GM19463 (cell line): Measurements from ENCODE around the gene PPM1B.
"Not testable (repeated sequence)": the region's sequence is repeated elsewhere in the genome, so short reads cannot be mapped to it uniquely, and the experiment has no call there.

Source experiments
- ATAC-seq: cut with Tn5 transposase; IDR thresholded peaks from one replicate; pipeline ENCODE4 v1.9.1; 2021; ENCODE audit warnings: mild to moderate bottlenecking, moderate library complexity; ENCODE audit not compliant: unreplicated experiment

PPM1B gene

DNA sequence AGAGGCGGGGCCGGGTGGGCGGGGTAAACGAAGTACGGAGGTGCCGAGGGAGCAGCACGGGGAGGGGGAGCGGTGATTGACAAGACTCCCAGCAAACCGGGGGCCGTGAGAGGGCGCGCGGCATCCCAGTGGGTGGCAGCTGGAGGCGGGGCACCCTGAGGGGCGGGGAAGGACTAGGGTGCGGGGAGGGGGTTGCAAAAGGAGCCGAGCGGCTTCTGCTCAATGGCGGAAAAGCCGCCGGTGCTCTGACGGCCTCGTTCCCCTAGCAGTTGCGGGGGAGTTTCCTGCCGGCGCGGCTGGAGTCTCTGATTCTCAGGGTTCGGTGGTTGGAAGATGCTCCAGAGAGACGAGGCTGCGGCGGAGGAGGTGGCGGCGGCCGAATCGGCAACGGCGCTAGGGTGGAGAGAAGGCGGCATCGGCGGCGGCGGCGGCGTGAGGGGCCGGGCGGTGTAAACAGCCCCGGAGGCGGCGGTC is at the start of gene PPM1B:
Gene PPM1B, plus strand, starts transcription at position 195 of the 474 bp plus-strand sequence. CDS start 32,325 bp downstream, outside the sequence.
- peak; percentile 71 for ATAC-seq

DNA sequence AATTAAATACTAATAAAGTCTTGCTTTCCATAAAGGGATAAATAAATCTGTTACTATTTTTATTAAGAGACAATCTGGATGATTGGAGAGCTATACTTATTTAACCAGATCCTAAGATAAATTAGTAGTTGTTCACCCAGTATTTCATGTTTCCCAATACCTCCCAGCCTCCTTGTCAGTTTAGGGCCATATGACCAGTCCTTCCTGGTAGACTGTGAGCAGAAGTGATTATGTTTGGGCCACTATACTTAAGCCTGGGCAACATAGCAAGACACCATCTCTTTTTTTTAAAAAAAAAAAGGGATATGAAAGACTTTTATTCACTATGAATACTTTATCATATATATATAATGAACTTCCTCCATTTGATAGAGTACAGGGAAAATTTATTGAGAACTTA is 48.8 kb upstream of the PPM1B start:
- ATAC-seq: no peak

- ATAC-seq: no peak
These were observed 48.2 kb upstream of the PPM1B start for GRCh38 chr2:44120428-44120827.

DNA sequence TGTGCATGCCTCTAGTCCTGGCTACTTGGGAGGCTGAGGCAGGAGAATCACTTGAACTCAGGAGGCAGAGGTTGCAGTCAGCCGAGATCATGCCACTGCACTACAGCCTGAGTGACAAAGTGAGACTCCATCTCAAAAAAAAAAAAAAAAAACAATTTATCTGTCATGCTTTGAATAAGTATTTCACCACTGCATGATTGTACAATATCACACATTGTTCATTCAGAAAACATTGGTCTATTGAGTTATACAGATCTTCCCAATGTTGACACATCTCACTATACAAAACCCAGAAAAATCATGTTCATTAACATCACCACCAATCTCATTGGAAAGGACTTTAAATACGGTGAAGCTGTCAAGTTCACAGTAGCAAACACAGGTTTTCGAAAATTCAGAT is 46.8 kb upstream of the PPM1B start:
- no peak for ATAC-seq

DNA sequence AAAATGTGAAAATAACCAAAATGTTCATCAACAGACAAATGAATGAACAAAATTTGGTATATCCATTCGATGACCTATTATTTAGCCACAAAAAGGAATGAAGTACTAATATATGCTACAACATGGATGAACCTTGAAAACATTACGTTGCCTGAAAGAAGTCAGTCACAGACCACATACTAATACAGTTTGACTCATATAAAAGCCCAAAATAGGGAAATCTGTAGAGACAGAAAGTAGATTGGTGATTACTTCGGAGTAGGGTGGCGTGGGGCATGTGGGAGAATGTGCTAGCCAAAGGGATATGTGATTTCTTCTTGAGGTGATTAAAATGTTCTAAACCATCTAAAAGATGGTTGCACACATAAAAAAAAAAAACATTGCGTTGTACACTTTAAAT is 44.2 kb upstream of the PPM1B start:
- no peak for ATAC-seq

DNA sequence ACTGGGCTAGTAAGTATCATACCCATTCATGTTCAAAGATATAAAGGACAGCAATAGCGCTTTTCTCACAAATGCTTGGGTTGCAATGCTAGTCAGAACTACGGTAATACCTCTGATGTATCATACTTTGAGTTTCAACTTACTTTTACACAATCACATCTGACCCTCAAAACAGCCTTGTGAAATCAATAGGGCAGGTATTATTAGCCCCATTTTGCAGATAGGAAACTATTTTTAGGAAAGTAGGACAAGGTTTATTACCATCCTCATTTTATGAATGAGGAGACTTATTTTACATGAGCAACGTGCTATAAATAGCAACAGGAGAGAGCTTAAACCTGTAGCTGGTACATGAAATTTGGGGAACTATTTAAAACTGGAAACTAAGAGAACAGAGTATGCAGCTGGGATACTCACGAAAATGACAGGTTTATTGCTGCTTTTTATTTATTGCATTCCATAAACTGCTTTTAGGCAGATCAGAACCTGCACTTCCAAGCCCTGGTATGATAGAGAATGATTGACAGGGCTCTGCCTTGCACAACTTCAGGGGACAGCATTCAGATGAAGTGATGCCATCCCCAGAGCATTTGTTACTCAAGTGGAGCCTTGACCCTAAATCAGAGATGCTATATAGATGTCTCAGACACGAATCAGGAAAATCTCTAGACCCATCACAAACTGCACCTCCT is 42.4 kb upstream of the PPM1B start:
- ATAC-seq: no peak

DNA sequence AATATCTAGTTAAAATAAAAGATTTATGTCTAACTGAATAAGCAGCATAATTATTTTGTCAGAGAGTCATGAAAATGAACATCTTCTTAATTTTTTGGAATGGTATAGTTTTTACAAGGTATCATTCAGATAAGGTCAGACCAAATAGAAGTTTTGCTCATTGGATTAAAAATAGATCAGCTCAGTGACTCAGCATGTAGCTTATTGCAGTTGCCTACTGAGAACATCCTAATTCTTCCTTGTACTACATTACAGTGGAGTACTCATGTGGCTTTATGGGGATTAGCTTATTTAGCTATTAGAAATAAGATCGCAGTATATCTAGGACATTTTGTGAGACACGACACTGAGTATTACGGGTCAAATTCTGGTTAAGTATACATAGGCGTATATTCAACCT is 38.2 kb upstream of the PPM1B start:
- ATAC-seq: no peak

GRCh38 chr2:44131177-44131576 is 37.5 kb upstream of the PPM1B start:
- ATAC-seq: no peak

DNA sequence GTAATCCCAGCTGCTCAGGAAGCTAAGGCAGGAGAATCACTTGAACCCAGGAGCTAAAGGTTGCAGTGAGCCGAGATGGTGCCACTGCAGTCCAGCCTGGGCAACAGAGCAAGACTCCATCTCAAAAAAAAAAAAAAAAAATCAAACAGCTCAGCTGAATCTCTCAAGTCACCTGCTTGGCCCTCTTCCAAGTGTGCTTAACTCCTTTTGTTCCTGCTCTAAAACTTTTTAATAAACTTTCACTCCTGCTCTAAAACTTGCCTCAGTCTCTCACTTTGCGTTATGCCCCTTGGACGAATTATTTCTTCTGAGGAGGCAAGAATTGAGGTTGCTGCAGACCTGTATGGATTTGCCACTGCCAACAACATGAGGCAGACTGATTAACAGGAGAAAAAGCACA is 35.1 kb upstream of the PPM1B start:
- not testable (repeated sequence) for ATAC-seq

- no peak for ATAC-seq
These were observed 33.8 kb upstream of the PPM1B start for GRCh38 chr2:44134848-44135247.

DNA sequence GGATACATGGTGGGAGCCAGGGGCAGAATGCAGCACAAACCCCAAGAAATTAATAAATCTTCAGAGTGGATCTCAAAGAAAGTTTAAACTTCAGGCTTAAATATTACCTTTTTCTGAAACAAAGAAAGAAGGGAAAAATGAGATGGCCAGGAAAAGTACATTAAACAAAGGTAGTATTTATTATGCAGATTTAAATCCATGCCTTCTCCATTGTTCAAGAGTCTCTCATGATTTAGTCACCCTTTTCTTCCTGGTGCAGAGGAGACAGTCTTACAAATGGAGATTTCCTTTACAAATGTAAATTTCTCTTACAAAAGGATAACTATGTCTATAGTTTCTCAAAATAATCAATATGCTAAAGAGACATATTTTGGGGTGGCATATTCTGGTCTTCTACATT is 33.4 kb upstream of the PPM1B start:
- no peak for ATAC-seq

DNA sequence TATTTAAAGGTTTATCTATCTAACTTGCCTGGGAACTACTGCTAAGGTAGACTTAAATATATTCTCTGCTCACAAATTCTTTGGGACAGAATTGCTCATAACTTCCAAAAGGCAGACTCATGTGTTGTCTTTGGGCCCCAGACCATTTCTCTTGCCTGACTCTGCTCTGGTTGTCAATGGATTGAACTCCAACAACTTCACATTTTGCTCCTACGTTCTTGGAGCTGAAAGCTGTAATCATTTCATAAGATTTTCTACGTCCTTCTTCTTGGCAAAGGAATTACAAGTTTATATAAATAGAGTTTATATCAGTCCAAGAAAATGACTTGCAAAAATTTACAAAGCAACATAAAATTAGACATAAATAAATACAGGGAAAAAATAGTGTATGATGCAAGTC is 32.9 kb upstream of the PPM1B start:
- no peak for ATAC-seq

GRCh38 chr2:44136252-44136651 is 32.4 kb upstream of the PPM1B start:
- ATAC-seq: no peak

GRCh38 chr2:44137048-44137447 is 31.6 kb upstream of the PPM1B start:
- ATAC-seq: no peak

GRCh38 chr2:44137872-44138551 is 30.7 kb upstream of the PPM1B start:
- ATAC-seq: no peak

GRCh38 chr2:44139741-44140140 is 28.9 kb upstream of the PPM1B start:
- ATAC-seq: no peak

GRCh38 chr2:44142306-44142705 is 26.4 kb upstream of the PPM1B start:
- no peak for ATAC-seq

DNA sequence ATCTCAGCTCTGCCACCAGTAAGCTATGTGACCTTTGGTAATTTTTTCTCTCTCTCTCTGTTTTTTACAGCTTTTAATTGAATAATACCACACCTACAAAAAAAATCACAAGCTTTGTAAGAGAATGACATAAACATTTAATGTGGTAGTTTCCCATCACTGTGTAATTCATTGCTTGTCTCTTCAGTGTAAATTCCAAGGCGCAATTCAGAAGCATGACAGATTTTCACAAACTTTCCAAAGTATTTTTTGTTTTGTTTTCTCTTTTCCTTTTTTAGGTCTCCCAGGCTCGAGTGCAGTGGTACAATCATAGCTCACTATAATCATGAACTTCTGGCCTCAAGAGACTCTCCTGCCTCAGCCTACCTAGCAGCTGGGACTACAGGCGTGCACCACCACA is 25.0 kb upstream of the PPM1B start:
- ATAC-seq: no peak

DNA sequence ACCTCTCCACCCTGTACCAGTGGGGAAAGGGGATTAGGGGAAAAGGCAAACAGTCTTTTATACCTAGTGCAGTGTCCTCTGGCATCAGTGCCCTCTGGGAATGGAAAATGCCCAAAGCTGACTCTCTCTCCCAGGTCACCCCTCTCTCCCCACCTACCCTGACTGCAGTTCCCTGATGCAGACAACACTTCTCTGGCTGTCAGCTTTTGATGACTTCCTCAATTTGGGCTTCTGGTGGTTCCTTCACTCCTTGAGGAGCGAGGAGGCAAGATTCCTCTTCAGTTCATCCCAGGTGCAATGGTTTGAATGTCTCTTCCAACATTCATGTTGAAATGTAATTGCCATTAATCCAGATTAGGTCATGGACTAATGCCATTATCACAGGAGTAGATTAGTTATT is 19.7 kb upstream of the PPM1B start:
- ATAC-seq: no peak

- no peak for ATAC-seq
These were observed 18.2 kb upstream of the PPM1B start for GRCh38 chr2:44150473-44150872.

GRCh38 chr2:44152865-44153669 is 15.6 kb upstream of the PPM1B start:
- no peak for ATAC-seq
